Sigmoid colon (tissue), 4 donors: Measurements from ENCODE around the gene APLF.

Experiments
- CTCF ChIP-seq, 4 experiments: fragments of 450-650 bp in 3 of 4; fragments of 200-600 bp in 1 of 4; IDR thresholded peaks; one replicate each; pipeline ENCODE4 v1.5.1; 2016 to 2019; ENCODE audit warnings: antibody characterized with exemption in 4 of 4, mild to moderate bottlenecking in 3 of 4, moderate library complexity in 2 of 4
- POLR2A ChIP-seq, 2 donors: fragments of 450-650 bp; IDR thresholded peaks; one replicate each; pipeline ENCODE4 v1.6.1; 2016; ENCODE audit warnings: antibody characterized with exemption in 2 of 2, mild to moderate bottlenecking in 2 of 2, moderate library complexity in 2 of 2
- POLR2AphosphoS5 ChIP-seq, 4 donors: sonication (generic); formaldehyde crosslinking; IDR thresholded peaks; one replicate each; pipeline ENCODE4 v1.6.1; 2017; ENCODE audit warnings: antibody characterized with exemption in 4 of 4

GRCh38 chr2:68612765-68613519 lies 145.6 kb downstream of the APLF start:
- TF ChIP-seq POLR2AphosphoS5 (IDR thresholded peaks at IDR 0.05) = no peak
- TF ChIP-seq CTCF (IDR thresholded peaks at IDR 0.05) = no peak
- no peak for TF ChIP-seq POLR2A (IDR thresholded peaks at IDR 0.05)
